GM12875 (cell line): ENCODE measurements around the gene C7.

ENCODE experiments used
- H3K4me3 ChIP-seq: one replicate; pipeline ENCODE4 v1.5.1; 2011; ENCODE audit warnings: low read depth, low read length, control low read depth
- TF ChIP-seq, protein P1 (sequence below): IDR thresholded peaks from 2 replicates; pipeline ENCODE4 v1.5.1; 2011; ENCODE audit warnings: low read depth, mild to moderate bottlenecking, control low read depth, inconsistent platforms, low read length, moderate library complexity, borderline replicate concordance; ENCODE audit not compliant: insufficient read depth

C7 gene

DNA sequence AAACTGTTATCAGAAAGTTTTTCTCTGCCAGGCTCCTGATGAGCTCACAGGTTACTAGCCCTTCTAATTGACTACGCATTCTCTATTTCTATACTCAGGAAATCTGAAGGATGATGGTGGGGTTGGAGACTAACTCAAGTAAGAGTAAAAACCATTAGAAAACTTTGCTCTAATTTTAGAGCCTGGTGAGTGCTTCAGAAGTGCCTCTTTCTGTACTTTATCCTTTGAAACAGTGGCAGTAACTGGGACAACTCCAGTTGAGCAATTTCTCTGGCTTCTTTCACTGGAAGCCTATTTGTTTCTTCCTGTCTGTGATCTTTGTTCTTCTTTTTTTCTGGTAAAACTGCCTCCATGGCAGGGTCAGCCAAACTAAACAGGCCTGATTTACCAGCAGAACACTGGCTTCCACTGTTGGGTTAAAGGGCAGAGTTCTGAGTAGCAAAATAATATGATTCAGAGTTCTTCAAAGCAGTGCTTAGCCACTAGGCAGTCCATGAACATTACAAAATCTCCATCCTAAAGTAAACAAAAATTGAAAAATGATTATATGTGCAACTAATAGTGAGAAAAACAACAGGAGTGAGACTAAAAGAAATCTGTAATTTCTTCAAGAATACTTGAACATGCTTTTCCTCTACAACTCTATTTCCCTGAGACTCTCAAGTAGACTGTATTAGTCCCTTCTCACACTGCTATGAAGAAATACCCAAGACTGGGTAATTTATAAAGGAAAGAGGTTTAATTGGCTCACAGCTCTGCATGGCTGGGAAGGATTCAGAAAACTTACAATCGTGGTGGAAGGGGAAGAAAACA, 82.1 kb downstream of the C7 start:
- H3K4me3 ChIP-seq = no peak overlapping the region
- TF ChIP-seq, protein P1, sequence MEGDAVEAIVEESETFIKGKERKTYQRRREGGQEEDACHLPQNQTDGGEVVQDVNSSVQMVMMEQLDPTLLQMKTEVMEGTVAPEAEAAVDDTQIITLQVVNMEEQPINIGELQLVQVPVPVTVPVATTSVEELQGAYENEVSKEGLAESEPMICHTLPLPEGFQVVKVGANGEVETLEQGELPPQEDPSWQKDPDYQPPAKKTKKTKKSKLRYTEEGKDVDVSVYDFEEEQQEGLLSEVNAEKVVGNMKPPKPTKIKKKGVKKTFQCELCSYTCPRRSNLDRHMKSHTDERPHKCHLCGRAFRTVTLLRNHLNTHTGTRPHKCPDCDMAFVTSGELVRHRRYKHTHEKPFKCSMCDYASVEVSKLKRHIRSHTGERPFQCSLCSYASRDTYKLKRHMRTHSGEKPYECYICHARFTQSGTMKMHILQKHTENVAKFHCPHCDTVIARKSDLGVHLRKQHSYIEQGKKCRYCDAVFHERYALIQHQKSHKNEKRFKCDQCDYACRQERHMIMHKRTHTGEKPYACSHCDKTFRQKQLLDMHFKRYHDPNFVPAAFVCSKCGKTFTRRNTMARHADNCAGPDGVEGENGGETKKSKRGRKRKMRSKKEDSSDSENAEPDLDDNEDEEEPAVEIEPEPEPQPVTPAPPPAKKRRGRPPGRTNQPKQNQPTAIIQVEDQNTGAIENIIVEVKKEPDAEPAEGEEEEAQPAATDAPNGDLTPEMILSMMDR = no peak

DNA sequence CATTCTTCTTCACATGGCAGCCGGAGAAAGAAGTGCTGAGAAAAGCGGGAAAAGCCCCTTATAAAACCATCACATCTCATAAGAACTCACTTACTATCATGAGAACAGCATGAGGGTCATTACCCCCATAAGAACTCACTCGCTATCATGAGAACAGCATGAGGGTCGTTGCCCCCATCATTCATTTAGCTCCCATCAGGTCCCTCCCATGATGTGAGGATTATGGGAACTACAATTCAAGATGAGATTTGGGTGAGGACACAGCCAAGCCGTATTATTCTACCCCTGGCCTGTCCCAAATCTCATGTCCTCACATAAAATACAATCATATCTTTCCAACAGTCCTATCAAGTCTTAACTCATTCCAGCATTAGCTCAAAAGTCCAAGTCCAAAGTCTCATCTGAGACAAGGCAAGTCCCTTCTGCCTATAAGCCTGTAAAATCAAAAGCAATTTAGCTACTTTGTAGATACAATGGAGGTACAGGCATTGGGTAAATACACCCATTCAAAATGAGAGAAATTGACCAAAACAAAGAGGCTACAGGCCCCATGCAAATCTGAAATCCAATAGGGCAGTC, 82.8 kb downstream of the C7 start:
- no peak overlapping the region for H3K4me3 ChIP-seq
- TF ChIP-seq, protein P1 = no peak

DNA sequence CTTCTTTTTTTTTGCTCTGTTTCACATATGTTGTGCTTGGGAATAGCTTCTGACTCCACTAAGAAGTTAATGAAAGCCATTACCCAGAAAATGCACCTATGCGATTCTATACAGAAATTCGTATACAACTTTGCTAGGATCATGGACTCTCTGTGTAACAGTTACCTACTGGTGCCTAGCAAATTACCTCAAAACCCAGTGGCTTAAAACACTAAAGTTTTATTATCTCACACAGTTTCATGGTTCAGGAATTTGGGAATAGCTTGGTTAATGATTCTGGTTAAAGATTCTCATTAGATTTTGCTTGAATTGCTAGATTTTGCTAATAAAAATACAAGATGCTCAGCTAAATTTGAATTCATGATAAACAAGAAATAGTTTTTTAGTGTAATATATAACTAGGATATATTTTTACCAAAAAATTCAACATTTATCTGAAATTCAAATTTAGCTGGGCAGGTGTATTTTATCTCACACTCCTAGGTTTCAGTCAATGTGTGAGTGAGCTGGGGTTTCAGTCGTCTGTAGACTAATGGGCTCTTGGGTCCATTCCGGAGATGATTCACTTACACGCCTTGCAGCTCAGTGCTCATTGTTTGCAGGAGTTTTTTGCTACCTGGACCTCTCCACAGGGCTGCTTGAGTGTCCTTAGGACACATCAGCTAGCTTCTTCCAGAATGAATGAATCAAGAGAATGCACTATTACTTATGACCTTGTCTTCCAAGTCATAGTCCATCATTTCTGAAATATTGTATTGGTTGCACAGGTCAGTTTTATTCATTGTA, 86.7 kb downstream of the C7 start:
- no peak overlapping the region for H3K4me3 ChIP-seq
- TF ChIP-seq, protein P1 = no peak

DNA sequence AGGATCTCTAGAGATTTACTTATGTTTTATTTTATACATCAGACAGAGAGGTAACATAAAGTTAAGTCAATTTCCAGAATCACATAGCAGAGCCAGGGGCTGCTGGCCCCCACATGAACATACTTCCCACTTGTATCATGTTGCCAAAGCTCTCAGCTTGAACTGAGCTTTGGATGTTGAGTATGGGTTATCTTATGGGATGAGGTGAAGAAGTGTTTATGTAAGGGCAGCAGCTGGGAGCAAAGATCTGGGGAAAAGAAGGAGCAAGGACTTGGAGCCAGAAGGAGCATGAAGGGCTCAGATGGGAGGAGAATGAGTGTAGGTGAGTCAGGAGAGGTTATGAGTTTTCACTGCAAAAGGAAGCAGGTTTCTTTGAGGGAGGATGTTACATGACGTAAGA, 89.8 kb downstream of the C7 start:
- no peak overlapping the region for H3K4me3 ChIP-seq
- TF ChIP-seq, protein P1 = no peak

DNA sequence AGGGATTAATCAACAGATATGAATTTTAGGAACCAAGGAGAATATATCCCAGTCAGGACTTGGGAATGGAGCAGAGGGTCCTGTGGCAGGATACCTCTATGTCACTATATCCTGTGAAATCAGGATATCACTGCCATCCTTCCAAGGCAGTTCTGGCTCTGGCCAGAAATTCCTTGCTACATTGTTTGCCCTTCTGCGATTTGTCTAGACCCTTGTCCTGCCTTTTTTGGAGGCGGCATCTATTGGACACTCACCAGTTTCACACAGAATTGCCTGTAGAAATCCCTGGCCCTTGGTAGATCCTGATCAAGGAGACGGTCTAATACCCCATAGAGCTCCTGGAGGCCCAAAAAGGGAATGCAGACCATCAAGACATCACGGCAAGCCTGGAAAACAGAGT, 90.7 kb downstream of the C7 start:
- no peak overlapping the region for H3K4me3 ChIP-seq
- TF ChIP-seq, protein P1 = no peak

DNA sequence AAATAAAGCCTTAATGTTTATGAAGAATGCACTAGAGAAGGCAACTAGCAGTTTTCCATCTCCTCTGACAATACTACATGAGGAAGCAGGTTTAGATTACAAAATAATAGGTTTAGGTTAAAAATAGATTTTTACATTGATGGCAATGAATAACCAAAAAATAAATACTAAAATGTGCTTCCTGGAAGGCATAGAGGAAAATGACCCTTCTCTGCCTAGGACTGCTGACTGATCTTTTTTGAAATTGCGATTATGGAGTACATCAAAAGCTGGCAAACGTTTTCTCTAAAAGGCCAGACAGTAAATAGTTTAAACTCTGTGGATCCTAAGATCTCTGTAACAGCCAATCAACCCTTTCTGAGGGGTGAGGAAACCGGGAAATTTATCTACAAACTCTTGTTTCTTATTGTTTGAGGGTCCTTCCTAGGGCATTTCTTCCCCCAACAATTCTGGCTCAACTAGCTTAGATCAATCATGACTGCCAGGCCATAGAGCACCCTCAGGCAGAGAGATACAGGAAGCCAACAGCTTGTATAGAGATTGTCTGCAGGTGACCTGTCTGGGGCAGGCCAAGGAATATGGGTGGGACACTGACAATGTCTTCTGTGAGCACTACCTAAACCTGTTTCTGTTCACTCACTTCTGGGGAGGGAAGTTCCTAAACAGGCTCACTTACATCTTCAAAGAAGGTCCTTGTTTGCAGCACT, 94.5 kb downstream of the C7 start:
- TF ChIP-seq, protein P1 = no peak
- H3K4me3 ChIP-seq = no peak overlapping the region
